Measurements from ENCODE around the gene LTBP2. TPM values are rescaled to one million over a fixed set of nuclear protein-coding genes. Genes with fewer than 3 reads are reported as not detected.
A peak's percentile ranks its signal among the peaks of the same experiment; 100 is the strongest.

The LTBP2 gene
- total RNA-seq, 1 donor from 2014 or later = 26.5 TPM

- Histone ChIP-seq H3K27ac (replicated peaks) (no peak overlapping the region), H3K27me3 (ENCODE audit: low read depth) (no peaks in the 10 kb centered on the region), H3K36me3 (peaks cover 77% of the 10 kb centered on the region), H3K4me3 (no peak overlapping the region), H3K9me3 (replicated peaks) (no peaks in the 10 kb centered on the region), H3K4me1 (peaks cover 20% of the 10 kb centered on the region)
- no peak for TF ChIP-seq CTCF (IDR thresholded peaks at IDR 0.05; ENCODE audit: borderline replicate concordance)
- intact Hi-C loops (cut with micrococcal nuclease) = no loop called here
- no peak for DNase-seq
Observed at GRCh38 chr14:74482571-74482970, 129.5 kb downstream of the LTBP2 start.

- no peak overlapping the region for H3K4me3 ChIP-seq
- H3K27ac ChIP-seq (replicated peaks) = no peak overlapping the region
- no peaks in the 10 kb centered on the region for H3K27me3 ChIP-seq (ENCODE audit: low read depth)
- no peak for DNase-seq
- TF ChIP-seq CTCF (IDR thresholded peaks at IDR 0.05; ENCODE audit: borderline replicate concordance) = no peak
- H3K9me3 ChIP-seq (replicated peaks) = no peaks in the 10 kb centered on the region
- intact Hi-C loops (cut with micrococcal nuclease) = no loop called here
- H3K4me1 ChIP-seq = peaks cover 19% of the 10 kb centered on the region
- H3K36me3 ChIP-seq = peaks cover 66% of the 10 kb centered on the region
Observed at GRCh38 chr14:74480046-74480445, 132.0 kb downstream of the LTBP2 start.

- Histone ChIP-seq H3K36me3 (peaks cover 63% of the 10 kb centered on the region), H3K27ac (replicated peaks) (no peak overlapping the region), H3K4me3 (no peak overlapping the region), H3K27me3 (ENCODE audit: low read depth) (no peaks in the 10 kb centered on the region), H3K9me3 (replicated peaks) (no peaks in the 10 kb centered on the region), H3K4me1 (peaks cover 13% of the 10 kb centered on the region)
- no peak for DNase-seq
- intact Hi-C loops (cut with micrococcal nuclease) = loop anchor here (5.0 kb wide), 1 partner anchor 117 kb away; no protein-coding TSS in a partner anchor
- TF ChIP-seq CTCF (IDR thresholded peaks at IDR 0.05; ENCODE audit: borderline replicate concordance) = peak; percentile 73
Observed at GRCh38 chr14:74478996-74479635, 132.9 kb downstream of the LTBP2 start.

GRCh38 chr14:74476607-74477006, 135.4 kb downstream of the LTBP2 start:
- H3K36me3 ChIP-seq = peaks cover 55% of the 10 kb centered on the region

GRCh38 chr14:74476107-74476506, 135.9 kb downstream of the LTBP2 start:
- H3K27me3 ChIP-seq (ENCODE audit: low read depth) = no peaks in the 10 kb centered on the region
- H3K4me3 ChIP-seq = no peak overlapping the region
- no peaks in the 10 kb centered on the region for H3K9me3 ChIP-seq (replicated peaks)
- no peak for TF ChIP-seq CTCF (IDR thresholded peaks at IDR 0.05; ENCODE audit: borderline replicate concordance)
- H3K27ac ChIP-seq (replicated peaks) = peak overlapping the region; percentile 13
- DNase-seq = no peak
- peaks cover 50% of the 10 kb centered on the region for H3K36me3 ChIP-seq
- peaks cover 14% of the 10 kb centered on the region for H3K4me1 ChIP-seq
- intact Hi-C loops (cut with micrococcal nuclease) = loop anchor here (5.0 kb wide), 1 partner anchor 114 kb away; no protein-coding TSS in a partner anchor

More at GRCh38 chr14:74476607-74477006, 135.4 kb downstream of the LTBP2 start:
- no peak for TF ChIP-seq CTCF (IDR thresholded peaks at IDR 0.05; ENCODE audit: borderline replicate concordance)
- H3K4me3 ChIP-seq = no peak overlapping the region
- intact Hi-C loops (cut with micrococcal nuclease) = loop anchor here (5.0 kb wide), 1 partner anchor 114 kb away; no protein-coding TSS in a partner anchor
- peak overlapping the region; percentile 13 for H3K27ac ChIP-seq (replicated peaks)
- no peaks in the 10 kb centered on the region for H3K9me3 ChIP-seq (replicated peaks)
- H3K27me3 ChIP-seq (ENCODE audit: low read depth) = no peaks in the 10 kb centered on the region
- DNase-seq = no peak
- H3K4me1 ChIP-seq = peaks cover 13% of the 10 kb centered on the region

Data from left ventricle myocardium inferior (tissue), 1 donor.